H1 (cell line): ENCODE measurements around the gene MRTFB.

ENCODE experiments used
- BCL11A ChIP-seq, 2 experiments: IDR thresholded peaks; one replicate each; pipeline ENCODE4 v1.6.1; 2011; ENCODE audit warnings: low read depth in 2 of 2, low read length in 2 of 2, mild to moderate bottlenecking in 2 of 2
- EGR1 ChIP-seq: IDR thresholded peaks from 2 replicates; pipeline ENCODE4 v1.6.1; 2011; ENCODE audit warnings: low read depth, low read length, borderline replicate concordance
- EZH2 ChIP-seq: fragments of 200-600 bp; sonication (generic); IDR thresholded peaks from 2 replicates; pipeline ENCODE4 v1.7.1; 2012; ENCODE audit warnings: low read depth, mild to moderate bottlenecking, moderate library complexity, low read length, inconsistent platforms; ENCODE audit not compliant: severe bottlenecking
- MAX ChIP-seq: IDR thresholded peaks from 2 replicates; pipeline ENCODE4 v1.6.1; 2012; ENCODE audit warnings: inconsistent platforms
- RXRA ChIP-seq: IDR thresholded peaks from 2 replicates; pipeline ENCODE4 v1.6.1; 2011; ENCODE audit warnings: low read depth, mild to moderate bottlenecking, low read length, moderate library complexity; ENCODE audit not compliant: insufficient read depth

GRCh38 chr16:14181371-14182050 lies 110.4 kb downstream of the MRTFB start:
- TF ChIP-seq MAX (no peak), EZH2 (no peak), BCL11A (IDR thresholded peaks at IDR 0.05; ENCODE audit: low read depth in 2 of 2, low read length in 2 of 2) (no peak), RXRA (no peak), EGR1 (no peak)
